Stimulated activated CD4-positive, alpha-beta T cell treated with anti-CD3 and anti-CD28 coated beads, Interleukin-15, amount 100 ng/mL, for 24 hours (primary cell): ENCODE results near the gene PCDHGA9.

Experiments used
- DNase-seq: peaks from one replicate; pipeline ENCODE4 v3.0.0-alpha.2; 2020

PCDHGA9 gene

DNA sequence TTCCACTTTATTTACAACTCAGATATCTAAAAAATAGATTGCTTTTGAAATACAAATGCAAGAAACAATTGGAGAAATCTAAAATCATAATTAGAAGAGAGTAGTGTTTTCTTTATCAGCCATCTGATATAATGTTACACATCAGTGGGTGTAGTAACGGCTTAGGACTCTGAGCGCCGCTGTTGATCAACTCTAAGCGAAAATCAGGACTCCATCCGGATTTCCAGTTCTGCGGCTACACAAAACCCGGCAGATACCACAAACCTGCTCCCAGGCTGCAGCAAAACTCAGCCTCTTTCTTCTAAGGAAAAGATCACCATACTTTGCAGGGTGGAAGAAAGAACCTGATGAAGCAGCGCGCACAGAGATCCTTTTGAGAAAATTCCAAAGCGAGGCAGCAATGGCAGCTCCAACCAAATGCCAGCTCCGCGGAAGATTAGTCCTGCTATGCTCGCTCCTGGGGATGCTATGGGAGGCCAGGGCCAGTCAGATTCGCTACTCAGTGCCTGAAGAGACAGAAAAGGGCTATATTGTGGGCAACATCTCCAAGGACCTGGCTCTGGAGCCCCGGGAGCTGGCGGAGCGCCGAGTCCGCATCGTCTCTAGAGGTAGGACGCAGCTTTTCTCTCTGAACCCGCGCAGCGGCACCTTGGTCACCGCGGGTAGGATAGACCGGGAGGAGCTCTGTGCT lies at the start of gene PCDHGA9:
Gene PCDHGA9 (plus strand): TSS at position 226 of the 691 bp plus-strand sequence. CDS start 175 bp downstream, at position 401.
- DNase-seq = peak; percentile 37

DNA sequence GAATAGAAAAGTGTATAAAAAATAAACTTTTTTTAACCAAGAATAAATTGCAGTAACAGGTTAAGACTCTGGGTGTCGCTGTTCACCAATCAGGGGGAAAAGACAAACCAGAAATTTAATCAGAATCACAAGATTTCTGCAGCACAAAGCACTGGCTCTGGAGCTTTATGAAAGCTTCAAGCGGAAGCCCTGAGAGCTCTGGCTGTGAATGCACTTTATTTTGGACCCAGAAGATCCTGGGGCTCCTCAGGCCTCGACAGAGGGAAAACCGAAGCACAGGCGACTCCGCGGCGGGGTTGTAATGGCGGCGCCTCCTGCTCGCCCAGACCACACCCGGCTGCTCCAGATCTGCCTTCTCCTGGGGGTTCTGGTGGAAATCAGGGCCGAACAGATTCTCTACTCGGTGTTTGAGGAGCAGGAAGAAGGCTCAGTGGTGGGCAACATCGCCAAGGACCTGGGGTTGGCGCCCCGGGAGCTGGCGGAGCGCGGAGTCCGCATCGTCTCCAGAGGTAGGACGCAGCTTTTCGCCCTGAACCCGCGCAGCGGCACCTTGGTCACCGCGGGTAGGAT lies 47.6 kb upstream of the PCDHGA9 start, which contains the start of gene PCDHGA4:
Gene PCDHGA4 (plus strand): TSS at position 122 of the 570 bp plus-strand sequence. CDS start 87 bp downstream, at position 209.
- DNase-seq = no peak

DNA sequence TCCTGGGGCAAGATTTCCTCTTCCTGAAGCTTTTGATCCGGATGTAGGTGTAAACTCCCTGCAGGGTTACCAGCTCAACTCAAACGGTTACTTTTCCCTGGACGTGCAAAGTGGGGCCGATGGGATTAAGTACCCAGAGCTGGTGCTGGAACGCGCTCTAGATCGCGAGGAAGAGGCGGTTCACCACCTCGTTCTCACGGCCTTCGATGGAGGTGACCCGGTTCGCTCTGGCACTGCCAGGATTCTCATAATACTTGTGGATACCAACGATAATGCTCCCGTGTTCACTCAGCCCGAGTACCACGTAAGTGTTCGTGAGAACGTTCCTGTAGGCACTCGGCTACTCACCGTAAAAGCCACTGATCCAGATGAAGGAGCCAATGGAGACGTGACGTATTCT lies 46.9 kb upstream of the PCDHGA9 start:
- DNase-seq = no peak

DNA sequence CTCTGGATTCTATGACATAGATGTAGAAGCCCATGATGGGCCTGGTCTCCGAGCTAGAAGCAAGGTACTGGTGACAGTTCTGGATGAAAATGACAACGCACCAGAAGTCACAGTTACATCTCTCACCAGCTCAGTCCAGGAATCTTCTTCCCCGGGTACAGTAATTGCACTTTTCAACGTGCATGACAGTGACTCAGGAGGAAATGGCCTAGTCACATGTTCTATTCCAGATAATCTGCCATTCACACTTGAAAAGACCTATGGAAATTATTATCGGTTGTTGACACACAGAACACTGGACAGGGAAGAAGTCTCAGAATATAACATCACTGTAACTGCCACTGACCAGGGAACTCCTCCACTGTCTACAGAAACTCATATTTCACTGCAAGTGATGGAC lies 46.4 kb upstream of the PCDHGA9 start:
- DNase-seq = no peak

DNA sequence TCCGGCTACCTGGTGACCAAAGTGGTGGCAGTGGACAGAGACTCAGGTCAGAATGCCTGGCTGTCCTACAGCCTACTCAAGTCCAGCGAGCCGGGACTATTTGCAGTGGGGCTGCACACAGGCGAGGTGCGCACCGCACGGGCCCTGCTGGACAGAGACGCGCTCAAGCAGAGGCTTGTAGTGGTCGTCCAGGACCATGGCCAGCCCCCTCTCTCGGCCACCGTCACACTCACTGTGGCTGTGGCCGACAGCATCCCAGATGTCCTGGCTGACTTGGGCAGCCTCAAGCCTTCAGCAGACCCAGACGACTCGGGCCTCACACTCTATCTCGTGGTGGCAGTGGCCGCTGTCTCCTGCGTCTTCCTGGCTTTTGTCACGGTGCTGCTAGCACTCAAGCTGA lies 45.6 kb upstream of the PCDHGA9 start:
- DNase-seq = no peak

DNA sequence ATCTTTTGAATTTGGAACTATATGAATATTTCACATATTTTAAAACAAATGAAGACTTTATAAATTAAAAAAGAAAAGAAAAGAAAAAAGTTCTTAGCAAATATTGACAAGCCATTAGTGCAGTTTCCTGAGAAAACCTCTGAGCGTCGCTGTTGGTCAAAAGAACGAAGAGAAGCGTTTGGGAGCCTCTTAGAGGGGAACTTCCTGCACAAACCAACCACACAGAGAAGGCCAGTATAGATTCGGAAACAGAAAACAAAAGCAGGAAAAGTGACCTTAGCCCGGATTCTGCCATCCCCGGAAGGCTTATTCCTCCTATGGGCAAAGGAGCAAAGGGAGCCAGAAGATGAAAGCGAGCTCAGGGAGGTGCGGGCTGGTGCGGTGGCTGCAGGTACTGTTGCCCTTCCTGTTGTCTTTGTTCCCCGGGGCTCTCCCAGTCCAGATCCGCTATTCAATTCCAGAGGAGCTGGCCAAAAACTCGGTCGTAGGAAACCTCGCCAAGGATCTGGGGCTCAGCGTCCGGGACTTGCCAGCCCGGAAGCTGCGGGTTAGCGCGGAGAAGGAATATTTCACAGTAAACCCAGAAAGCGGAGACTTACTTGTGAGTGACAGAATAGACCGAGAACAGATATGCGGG lies 42.7 kb upstream of the PCDHGA9 start, which contains the start of gene PCDHGB2:
Gene PCDHGB2 (plus strand): TSS at position 205 of the 637 bp plus-strand sequence. CDS start 142 bp downstream, at position 347.
- DNase-seq = no peak

DNA sequence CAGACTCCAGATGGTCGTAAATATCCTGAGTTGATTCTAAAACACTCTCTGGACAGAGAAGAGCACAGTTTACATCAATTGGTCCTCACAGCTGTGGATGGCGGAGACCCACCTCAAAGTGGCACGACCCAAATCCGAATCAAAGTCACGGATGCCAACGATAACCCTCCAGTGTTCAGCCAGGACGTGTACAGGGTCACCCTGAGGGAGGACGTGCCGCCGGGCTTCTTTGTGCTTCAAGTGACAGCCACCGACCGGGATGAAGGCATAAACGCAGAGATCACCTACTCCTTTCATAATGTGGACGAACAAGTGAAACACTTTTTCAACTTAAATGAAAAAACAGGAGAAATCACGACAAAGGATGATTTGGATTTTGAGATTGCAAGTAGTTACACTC lies 41.9 kb upstream of the PCDHGA9 start:
- DNase-seq = no peak

DNA sequence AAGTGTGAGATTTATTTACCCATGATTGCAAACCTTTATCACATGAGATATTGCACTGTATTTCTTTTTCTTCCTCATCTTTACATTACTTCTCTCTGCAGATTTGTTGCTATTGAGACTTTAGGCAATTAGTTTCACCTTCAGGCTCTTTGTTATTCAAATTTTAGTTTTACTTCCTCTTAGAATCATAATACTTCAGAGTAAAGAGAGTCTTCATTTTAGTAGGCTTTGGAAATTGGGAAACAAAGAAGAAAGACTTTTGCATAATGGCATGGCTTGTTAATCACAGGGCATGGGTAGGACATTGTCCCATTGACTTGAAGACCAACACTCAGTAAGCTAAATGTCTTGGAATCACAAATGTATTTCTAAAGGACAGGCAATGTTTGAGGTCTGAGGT lies 39.9 kb upstream of the PCDHGA9 start:
- no peak for DNase-seq

DNA sequence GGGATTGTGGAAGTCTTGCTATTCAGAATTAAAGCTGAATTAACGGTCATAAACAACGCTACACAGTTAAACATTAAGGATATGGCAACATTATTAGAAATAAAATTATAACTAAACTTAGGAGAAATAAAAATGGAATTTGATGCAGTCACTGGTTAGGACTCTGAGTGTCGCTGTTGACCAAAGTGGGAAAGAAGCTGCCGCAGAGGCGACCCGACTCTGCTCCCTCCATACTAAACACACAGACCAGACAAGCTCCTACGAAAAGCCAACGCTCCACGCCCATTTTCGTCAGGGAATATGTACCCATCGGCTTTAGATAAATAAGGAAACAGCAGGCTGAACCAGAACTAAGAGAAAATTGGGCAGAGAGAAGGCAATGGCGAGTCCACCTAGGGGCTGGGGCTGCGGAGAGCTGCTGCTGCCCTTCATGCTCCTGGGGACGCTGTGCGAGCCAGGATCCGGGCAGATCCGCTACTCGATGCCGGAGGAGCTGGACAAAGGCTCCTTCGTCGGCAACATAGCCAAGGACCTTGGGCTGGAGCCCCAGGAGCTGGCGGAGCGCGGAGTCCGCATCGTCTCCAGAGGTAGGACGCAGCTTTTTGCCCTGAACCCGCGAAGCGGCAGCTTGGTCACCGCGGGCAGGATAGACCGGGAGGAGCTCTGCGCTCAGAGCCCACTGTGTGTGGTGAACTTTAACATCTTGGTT lies 38.5 kb upstream of the PCDHGA9 start, which contains the start of gene PCDHGA5:
Gene PCDHGA5 (plus strand): TSS at position 211 of the 709 bp plus-strand sequence. CDS start 169 bp downstream, at position 380.
- DNase-seq = no peak

DNA sequence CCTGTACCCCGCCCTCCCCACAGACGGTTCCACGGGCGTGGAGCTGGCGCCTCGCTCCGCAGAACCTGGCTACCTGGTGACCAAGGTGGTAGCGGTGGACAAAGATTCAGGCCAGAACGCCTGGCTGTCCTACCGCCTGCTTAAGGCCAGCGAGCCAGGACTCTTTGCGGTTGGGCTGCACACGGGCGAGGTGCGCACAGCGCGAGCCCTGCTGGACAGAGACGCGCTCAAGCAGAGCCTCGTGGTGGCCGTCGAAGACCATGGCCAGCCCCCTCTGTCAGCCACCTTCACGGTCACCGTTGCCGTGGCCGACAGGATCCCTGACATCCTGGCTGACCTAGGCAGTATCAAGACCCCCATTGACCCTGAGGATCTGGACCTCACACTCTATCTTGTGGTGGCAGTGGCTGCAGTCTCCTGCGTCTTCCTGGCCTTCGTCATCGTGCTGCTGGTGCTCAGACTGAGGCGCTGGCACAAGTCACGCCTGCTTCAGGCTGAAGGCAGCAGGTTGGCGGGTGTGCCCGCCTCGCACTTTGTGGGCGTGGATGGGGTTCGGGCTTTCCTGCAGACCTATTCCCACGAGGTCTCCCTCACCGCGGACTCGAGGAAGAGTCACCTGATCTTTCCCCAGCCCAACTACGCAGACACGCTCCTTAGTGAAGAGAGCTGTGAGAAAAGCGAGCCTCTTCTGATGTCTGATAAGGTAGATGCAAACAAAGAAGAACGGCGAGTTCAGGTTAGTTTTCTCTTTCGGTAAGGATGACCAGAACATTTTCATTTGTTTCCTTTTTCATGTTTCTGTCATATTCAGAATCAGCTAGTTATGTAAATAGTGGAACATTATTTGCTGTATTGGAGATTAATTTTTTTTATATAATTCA lies 36.3 kb upstream of the PCDHGA9 start:
- DNase-seq = no peak

DNA sequence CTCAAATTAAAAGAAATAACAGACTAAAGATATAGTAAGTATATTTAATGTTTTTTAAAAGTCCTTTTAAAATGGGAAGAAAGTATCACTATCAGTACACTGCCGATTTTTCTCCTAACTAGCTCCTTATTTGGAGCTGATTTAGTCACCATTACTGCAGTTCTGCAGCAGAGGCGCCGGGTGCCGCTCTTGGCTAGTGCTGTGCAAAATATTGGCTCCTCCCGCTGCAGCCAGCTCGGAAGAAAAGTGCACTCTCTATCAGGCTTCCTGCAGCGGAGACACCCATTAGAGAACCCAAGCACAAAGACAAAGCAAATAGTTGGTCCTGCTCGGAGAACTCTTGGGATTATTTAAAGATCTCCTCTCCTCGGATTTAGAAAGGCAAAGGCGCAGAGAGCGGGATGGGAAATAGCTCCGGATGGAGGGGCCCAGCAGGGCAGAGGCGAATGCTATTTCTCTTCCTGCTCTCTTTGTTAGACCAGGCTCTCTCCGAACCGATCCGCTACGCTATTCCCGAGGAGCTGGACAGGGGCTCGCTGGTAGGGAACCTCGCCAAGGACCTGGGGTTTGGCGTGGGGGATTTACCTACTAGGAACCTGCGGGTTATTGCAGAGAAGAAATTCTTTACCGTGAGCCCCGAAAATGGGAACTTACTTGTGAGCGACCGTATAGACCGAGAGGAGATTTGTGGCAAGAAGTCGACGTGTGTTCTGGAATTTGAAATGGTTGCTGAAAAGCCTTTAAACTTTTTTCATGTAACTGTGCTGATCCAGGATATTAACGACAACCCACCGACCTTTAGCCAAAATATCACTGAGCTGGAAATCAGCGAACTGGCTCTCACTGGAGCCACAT lies 32.4 kb upstream of the PCDHGA9 start, which contains the start of gene PCDHGB3:
Gene PCDHGB3 (plus strand): TSS at position 249 of the 855 bp plus-strand sequence. CDS start 153 bp downstream, at position 402.
- DNase-seq = peak; percentile 40

DNA sequence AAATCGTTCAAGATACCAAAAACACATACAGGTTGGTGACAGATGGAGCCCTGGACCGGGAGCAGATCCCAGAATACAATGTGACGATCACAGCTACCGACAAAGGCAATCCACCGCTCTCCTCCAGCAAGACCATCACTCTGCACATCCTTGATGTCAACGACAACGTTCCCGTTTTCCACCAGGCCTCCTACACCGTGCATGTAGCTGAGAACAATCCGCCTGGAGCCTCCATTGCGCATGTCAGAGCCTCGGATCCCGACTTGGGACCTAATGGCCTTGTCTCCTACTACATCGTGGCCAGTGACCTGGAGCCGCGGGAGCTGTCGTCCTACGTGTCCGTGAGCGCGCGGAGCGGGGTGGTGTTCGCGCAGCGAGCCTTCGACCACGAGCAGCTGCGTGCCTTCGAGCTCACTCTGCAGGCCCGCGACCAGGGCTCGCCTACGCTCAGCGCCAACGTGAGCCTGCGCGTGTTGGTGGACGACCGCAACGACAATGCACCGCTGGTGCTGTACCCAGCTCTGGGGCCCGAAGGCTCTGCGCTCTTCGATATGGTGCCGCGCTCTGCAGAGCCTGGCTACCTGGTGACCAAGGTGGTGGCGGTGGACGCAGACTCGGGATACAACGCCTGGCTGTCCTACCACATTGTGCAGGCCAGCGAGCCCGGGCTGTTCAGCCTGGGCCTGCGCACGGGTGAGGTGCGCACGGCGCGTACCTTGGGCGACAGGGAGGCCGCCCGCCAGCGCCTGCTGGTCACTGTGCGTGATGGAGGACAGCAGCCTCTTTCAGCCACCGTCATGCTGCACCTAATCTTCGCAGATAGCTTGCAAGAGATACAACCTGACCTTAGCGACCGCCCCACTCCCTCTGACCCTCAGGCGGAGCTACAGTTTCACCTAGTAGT lies 30.8 kb upstream of the PCDHGA9 start:
- DNase-seq = no peak

DNA sequence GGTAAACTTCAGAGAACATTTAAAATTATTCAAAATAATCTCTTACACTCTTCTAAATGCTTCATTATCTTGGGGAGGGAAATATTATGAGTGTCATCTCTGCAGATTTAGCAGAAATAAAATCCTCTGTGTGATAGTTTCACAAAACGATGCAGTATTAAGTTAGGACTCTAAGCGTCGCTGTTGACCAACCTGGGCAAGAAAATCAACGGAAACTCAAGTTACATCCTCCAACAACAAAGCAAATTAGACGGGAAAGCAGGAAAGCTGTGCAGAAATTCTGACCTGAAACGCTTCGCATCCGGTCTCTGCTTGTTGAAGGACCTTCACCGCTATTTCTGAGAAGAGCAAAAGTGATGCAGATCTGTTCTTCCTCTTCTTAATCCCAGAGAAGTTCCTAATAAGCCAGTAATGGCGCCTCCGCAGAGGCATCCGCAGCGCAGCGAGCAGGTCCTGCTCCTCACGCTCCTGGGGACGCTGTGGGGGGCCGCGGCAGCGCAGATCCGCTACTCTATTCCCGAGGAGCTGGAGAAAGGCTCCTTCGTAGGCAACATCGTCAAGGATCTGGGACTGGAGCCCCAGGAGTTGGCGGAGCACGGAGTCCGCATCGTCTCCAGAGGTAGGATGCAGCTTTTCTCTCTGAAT lies 28.8 kb upstream of the PCDHGA9 start, which contains the start of gene PCDHGA6:
Gene PCDHGA6 (plus strand): TSS at position 219 of the 645 bp plus-strand sequence. CDS start 193 bp downstream, at position 412.
- DNase-seq = no peak

DNA sequence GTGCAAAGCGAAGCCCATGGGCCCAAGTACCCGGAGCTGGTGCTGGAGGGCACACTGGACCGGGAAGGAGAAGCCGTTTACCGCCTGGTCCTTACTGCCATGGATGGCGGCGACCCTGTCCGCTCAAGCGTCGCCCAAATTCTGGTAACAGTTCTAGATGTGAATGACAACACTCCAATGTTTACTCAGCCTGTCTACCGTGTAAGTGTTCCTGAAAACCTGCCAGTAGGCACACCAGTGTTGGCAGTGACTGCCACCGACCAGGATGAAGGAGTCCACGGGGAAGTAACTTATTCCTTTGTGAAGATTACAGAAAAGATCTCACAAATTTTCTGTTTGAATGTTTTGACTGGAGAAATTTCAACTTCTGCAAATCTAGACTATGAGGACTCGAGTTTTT lies 28.0 kb upstream of the PCDHGA9 start:
- DNase-seq = no peak

DNA sequence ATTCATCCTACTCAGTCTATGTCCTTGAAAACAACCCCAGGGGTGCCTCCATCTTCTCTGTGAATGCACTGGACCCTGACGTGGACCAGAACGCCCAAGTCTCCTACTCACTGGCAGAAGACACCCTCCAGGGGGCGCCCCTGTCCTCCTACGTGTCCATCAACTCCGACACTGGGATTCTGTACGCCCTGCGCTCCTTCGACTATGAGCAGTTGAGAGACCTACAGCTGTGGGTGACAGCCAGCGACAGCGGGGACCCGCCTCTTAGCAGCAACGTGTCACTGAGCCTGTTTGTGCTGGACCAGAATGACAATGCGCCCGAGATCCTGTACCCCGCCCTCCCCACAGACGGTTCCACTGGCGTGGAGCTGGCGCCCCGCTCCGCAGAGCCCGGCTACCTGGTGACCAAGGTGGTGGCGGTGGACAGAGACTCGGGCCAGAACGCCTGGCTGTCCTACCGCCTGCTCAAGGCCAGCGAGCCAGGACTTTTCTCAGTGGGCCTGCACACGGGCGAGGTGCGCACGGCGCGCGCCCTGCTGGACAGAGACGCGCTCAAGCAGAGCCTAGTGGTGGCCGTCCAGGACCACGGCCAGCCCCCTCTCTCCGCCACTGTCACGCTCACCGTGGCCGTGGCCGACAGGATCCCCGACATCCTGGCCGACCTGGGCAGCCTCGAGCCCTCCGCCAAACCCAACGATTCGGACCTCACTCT lies 27.0 kb upstream of the PCDHGA9 start:
- peak; percentile 26 for DNase-seq

DNA sequence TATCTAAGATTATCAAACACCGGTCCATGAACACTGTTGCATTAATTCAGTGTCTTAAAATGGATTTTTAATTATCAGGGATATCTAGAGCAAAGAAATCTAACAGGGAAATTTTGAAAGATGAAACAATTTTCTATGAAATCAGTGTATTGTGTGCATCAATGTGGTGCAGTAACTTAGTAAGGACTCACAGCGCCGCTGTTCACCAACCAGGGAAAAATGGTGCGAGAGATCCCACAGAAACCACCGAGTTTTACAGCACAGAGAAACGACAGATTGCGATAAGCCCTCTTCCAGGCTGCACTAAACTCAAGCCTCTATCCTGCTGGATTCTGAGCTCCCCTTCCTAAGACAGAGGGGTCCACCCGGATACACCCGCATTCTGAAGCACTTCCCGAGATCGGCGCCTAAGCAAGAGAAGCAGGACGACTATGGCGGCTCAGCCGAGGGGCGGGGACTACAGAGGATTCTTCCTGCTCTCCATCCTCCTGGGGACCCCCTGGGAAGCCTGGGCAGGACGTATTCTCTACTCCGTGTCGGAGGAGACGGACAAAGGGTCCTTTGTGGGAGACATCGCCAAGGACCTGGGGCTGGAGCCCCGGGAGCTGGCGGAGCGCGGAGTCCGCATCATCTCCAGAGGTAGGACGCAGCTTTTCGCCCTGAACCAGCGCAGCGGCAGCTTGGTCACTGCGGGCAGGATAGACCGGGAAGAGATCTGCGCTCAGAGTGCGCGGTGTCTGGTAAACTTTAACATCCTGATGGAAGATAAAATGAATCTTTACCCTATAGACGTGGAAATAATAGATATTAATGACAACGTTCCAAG lies 19.9 kb upstream of the PCDHGA9 start, which contains the start of gene PCDHGA7:
Gene PCDHGA7 (plus strand): TSS at position 274 of the 826 bp plus-strand sequence. CDS start 158 bp downstream, at position 432.
- DNase-seq = no peak

DNA sequence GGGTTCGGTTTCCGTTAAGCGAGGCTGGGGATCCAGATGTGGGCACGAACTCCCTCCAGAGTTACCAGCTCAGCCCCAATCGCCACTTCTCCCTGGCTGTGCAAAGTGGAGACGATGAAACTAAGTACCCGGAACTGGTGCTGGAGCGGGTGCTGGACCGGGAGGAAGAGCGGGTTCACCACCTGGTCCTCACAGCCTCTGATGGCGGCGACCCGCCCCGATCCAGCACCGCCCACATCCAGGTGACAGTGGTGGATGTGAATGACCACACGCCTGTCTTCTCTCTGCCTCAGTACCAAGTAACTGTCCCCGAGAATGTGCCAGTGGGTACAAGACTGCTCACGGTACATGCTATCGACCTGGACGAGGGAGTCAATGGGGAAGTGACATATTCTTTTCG lies 19.2 kb upstream of the PCDHGA9 start:
- DNase-seq = no peak
